Gastrocnemius medialis (tissue), 4 donors: ENCODE data around the gene GMPR. TPM values are rescaled to one million over a fixed set of nuclear protein-coding genes. Genes with fewer than 3 reads are reported as not detected.

Experiments
- ATAC-seq, 2 donors: fragments of 150-250 bp; one replicate each; pipeline ENCODE4 v1.9.1; 2016
- DNase-seq, 2 donors: peaks; one replicate each; pipeline ENCODE4 v3.0.0-alpha.2; 2019
- H3K27ac ChIP-seq, 4 donors: fragments of 200-600 bp; sonication (generic); 1 replicate in 1 of 4; 2 replicates in 3 of 4; pipeline ENCODE4 v1.5.1; 2016 to 2018; ENCODE audit warnings: mild to moderate bottlenecking in 2 of 4, moderate library complexity in 1 of 4
- H3K27me3 ChIP-seq, 3 donors: fragments of 200-600 bp; sonication (generic) in 2 of 3; 1 replicate in 1 of 3; 2 replicates in 2 of 3; pipeline versions ENCODE4 v1.5.1 to v1.6.0; 2016 to 2019; ENCODE audit warnings: mild to moderate bottlenecking in 1 of 3, moderate library complexity in 1 of 3
- H3K36me3 ChIP-seq, 2 donors: fragments of 200-600 bp; sonication (generic) in 1 of 2; one replicate each; pipeline ENCODE4 v1.5.1; 2017 to 2018
- H3K4me1 ChIP-seq, 2 donors: fragments of 200-600 bp; sonication (generic) in 1 of 2; one replicate each; pipeline ENCODE4 v1.5.1; 2016 to 2017; ENCODE audit warnings: mild to moderate bottlenecking in 2 of 2
- H3K4me3 ChIP-seq, 4 donors: fragments of 200-600 bp; sonication (generic) in 3 of 4; 1 replicate in 1 of 4; 2 replicates in 3 of 4; pipeline ENCODE4 v1.5.1; 2016 to 2019; ENCODE audit warnings: mild to moderate bottlenecking in 2 of 4
- H3K9me3 ChIP-seq, 3 donors: fragments of 200-600 bp; sonication (generic) in 2 of 3; 1 replicate in 1 of 3; 2 replicates in 2 of 3; pipeline ENCODE4 v1.5.1; 2016 to 2019
- POLR2A ChIP-seq, 2 donors: fragments of 450-650 bp; IDR thresholded peaks; one replicate each; pipeline ENCODE4 v1.6.1; 2017; ENCODE audit warnings: antibody characterized with exemption in 2 of 2, mild to moderate bottlenecking in 2 of 2, moderate library complexity in 2 of 2
- in situ Hi-C, 4 donors: fragments of 200-750 bp; cut with MboI; loops; one replicate each; pipeline versions ENCODE4 v1.15.0 to v1.8.0; 2017; ENCODE audit warnings: low sequenced_read_pairs in 4 of 4
- intact Hi-C: fragments of 100-400 bp; cut with DNase I; formaldehyde crosslinking; loops from one replicate; pipeline ENCODE4 v1.15.1; 2023; ENCODE audit warnings: low total_unique reads
- total RNA-seq, 4 donors: library from RNA; depleted of rRNA; stranded (reverse); fragments of >200 nt; gene quantifications; one replicate each; pipeline versions ENCODE4 v1.1.0 to v1.2.3, GENCODE V29; 2016
- TF ChIP-seq, protein P1 (sequence below), 5 experiments: fragments of 450-650 bp in 3 of 5; fragments of 200-600 bp in 2 of 5; sonication (generic) in 2 of 5; IDR thresholded peaks in 4 of 5; conservative IDR thresholded peaks in 1 of 5; 1 replicate in 4 of 5; 2 replicates in 1 of 5; pipeline ENCODE4 v1.5.1; 2016 to 2019; ENCODE audit warnings: antibody characterized with exemption in 5 of 5, mild to moderate bottlenecking in 3 of 5, moderate library complexity in 3 of 5

The GMPR gene
- total RNA-seq, 4 donors from 2014 or later, result 109 to 266 (median 239) TPM

GRCh38 chr6:16204653-16205376, 33.6 kb upstream of the GMPR start:
- DNase-seq (no peak), ATAC-seq (no peak)
- no peak for TF ChIP-seq POLR2A (IDR thresholded peaks at IDR 0.05)
- TF ChIP-seq, protein P1, sequence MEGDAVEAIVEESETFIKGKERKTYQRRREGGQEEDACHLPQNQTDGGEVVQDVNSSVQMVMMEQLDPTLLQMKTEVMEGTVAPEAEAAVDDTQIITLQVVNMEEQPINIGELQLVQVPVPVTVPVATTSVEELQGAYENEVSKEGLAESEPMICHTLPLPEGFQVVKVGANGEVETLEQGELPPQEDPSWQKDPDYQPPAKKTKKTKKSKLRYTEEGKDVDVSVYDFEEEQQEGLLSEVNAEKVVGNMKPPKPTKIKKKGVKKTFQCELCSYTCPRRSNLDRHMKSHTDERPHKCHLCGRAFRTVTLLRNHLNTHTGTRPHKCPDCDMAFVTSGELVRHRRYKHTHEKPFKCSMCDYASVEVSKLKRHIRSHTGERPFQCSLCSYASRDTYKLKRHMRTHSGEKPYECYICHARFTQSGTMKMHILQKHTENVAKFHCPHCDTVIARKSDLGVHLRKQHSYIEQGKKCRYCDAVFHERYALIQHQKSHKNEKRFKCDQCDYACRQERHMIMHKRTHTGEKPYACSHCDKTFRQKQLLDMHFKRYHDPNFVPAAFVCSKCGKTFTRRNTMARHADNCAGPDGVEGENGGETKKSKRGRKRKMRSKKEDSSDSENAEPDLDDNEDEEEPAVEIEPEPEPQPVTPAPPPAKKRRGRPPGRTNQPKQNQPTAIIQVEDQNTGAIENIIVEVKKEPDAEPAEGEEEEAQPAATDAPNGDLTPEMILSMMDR (IDR thresholded peaks at IDR 0.05 in 4 of 5, conservative IDR thresholded peaks at IDR 0.05 in 1 of 5), result no peak
- intact Hi-C loops (no loop called here), in situ Hi-C loops (loop anchor here in 1 of 4 donors (10.0 kb wide), 1 partner anchor 510 kb away; no protein-coding TSS in a partner anchor)
- H3K27ac ChIP-seq, result peak overlapping the region in 2 of 4 donors; percentile 10 to 30
- H3K27me3 ChIP-seq, result no peaks in the 10 kb centered on the region
- no peaks in the 10 kb centered on the region for H3K36me3 ChIP-seq
- H3K9me3 ChIP-seq, result no peaks in the 10 kb centered on the region
- no peak overlapping the region for H3K4me3 ChIP-seq
- peaks cover 0 to 10% of the 10 kb centered on the region in 2 donors for H3K4me1 ChIP-seq

GRCh38 chr6:16205377-16206144, 32.8 kb upstream of the GMPR start:
- Histone ChIP-seq H3K27ac (peak overlapping the region in 3 of 4 donors; percentile 1 to 30 (median 10)), H3K27me3 (no peaks in the 10 kb centered on the region), H3K36me3 (no peaks in the 10 kb centered on the region), H3K4me1 (peaks cover 0 to 3% of the 10 kb centered on the region in 2 donors), H3K9me3 (no peaks in the 10 kb centered on the region), H3K4me3 (no peak overlapping the region)
- DNase-seq, result no peak
- intact Hi-C loops, result loop anchor here (1.0 to 2.0 kb wide), 2 partner anchors 23 to 514 kb away; no protein-coding TSS in a partner anchor
- TF ChIP-seq, protein P1 (IDR thresholded peaks at IDR 0.05 in 4 of 5, conservative IDR thresholded peaks at IDR 0.05 in 1 of 5), result no peak
- TF ChIP-seq POLR2A (IDR thresholded peaks at IDR 0.05), result no peak
- in situ Hi-C loops, result loop anchor here in 1 of 4 donors (10.0 kb wide), 1 partner anchor 511 kb away; no protein-coding TSS in a partner anchor
- peak; percentile 13 to 46 for ATAC-seq

GRCh38 chr6:16206595-16207037, 31.8 kb upstream of the GMPR start:
- H3K4me1 ChIP-seq, result no peaks in the 10 kb centered on the region
- TF ChIP-seq, protein P1 (IDR thresholded peaks at IDR 0.05 in 4 of 5, conservative IDR thresholded peaks at IDR 0.05 in 1 of 5), result peak; percentile 90 to 97 (median 93)
- TF ChIP-seq POLR2A (IDR thresholded peaks at IDR 0.05), result no peak
- no peaks in the 10 kb centered on the region for H3K36me3 ChIP-seq
- no peaks in the 10 kb centered on the region for H3K27me3 ChIP-seq
- in situ Hi-C loops (loop anchor here in 1 of 4 donors (10.0 kb wide), 1 partner anchor 512 kb away; no protein-coding TSS in a partner anchor), intact Hi-C loops (loop anchor here (1.0 to 2.0 kb wide), 2 partner anchors 24 to 515 kb away; no protein-coding TSS in a partner anchor)
- DNase-seq, result peak; percentile 23 to 45
- no peaks in the 10 kb centered on the region for H3K9me3 ChIP-seq
- ATAC-seq, result peak; percentile 87 to 90
- H3K27ac ChIP-seq, result no peak overlapping the region
- no peak overlapping the region for H3K4me3 ChIP-seq

GRCh38 chr6:16208989-16209388, 29.4 kb upstream of the GMPR start:
- intact Hi-C loops (no loop called here), in situ Hi-C loops (loop anchor here in 1 of 4 donors (10.0 kb wide), 1 partner anchor 514 kb away; no protein-coding TSS in a partner anchor)
- Histone ChIP-seq H3K36me3 (no peaks in the 10 kb centered on the region), H3K9me3 (no peaks in the 10 kb centered on the region), H3K27ac (no peak overlapping the region), H3K27me3 (no peaks in the 10 kb centered on the region), H3K4me1 (no peaks in the 10 kb centered on the region), H3K4me3 (no peak overlapping the region)
- ATAC-seq (no peak), DNase-seq (no peak)
- TF ChIP-seq, protein P1 (IDR thresholded peaks at IDR 0.05 in 4 of 5, conservative IDR thresholded peaks at IDR 0.05 in 1 of 5), result no peak
- no peak for TF ChIP-seq POLR2A (IDR thresholded peaks at IDR 0.05)
